HG03060 (cell line): Measurements from ENCODE around the gene SEMA5A.

ENCODE experiments used
- ATAC-seq: cut with Tn5 transposase; IDR thresholded peaks from one replicate; pipeline ENCODE4 v1.9.1; 2021; ENCODE audit warnings: low read depth, moderate number of reproducible peaks; ENCODE audit not compliant: unreplicated experiment

Gene SEMA5A

GRCh38 chr5:9483243-9483642 is 62.6 kb downstream of the SEMA5A start:
- ATAC-seq = no peak

- no peak for ATAC-seq
These were observed 63.5 kb downstream of the SEMA5A start for GRCh38 chr5:9482381-9482780.

GRCh38 chr5:9480499-9480898 is 65.4 kb downstream of the SEMA5A start:
- no peak for ATAC-seq

GRCh38 chr5:9479990-9480389 is 65.9 kb downstream of the SEMA5A start:
- no peak for ATAC-seq

- ATAC-seq = no peak
These were observed 66.5 kb downstream of the SEMA5A start for GRCh38 chr5:9479361-9479760.

GRCh38 chr5:9477537-9477936 is 68.3 kb downstream of the SEMA5A start:
- no peak for ATAC-seq

- ATAC-seq = no peak
These were observed 71.5 kb downstream of the SEMA5A start for GRCh38 chr5:9474219-9475002.

- ATAC-seq = no peak
These were observed 72.3 kb downstream of the SEMA5A start for GRCh38 chr5:9473624-9474023.

GRCh38 chr5:9470410-9470809 is 75.5 kb downstream of the SEMA5A start:
- no peak for ATAC-seq

- ATAC-seq = no peak
These were observed 77.9 kb downstream of the SEMA5A start for GRCh38 chr5:9468060-9468388.

GRCh38 chr5:9467199-9468059 is 78.4 kb downstream of the SEMA5A start:
- ATAC-seq = no peak

- ATAC-seq = no peak
These were observed 79.2 kb downstream of the SEMA5A start for GRCh38 chr5:9466697-9467096.

GRCh38 chr5:9464478-9464877 is 81.4 kb downstream of the SEMA5A start:
- no peak for ATAC-seq

GRCh38 chr5:9462109-9462508 is 83.8 kb downstream of the SEMA5A start:
- no peak for ATAC-seq

GRCh38 chr5:9460885-9461645 is 84.8 kb downstream of the SEMA5A start:
- ATAC-seq = no peak

GRCh38 chr5:9456435-9457042 is 89.3 kb downstream of the SEMA5A start:
- no peak for ATAC-seq

GRCh38 chr5:9455826-9456434 is 89.9 kb downstream of the SEMA5A start:
- ATAC-seq = no peak

- ATAC-seq = no peak
These were observed 91.4 kb downstream of the SEMA5A start for GRCh38 chr5:9454491-9454890.

- no peak for ATAC-seq
These were observed 91.8 kb downstream of the SEMA5A start for GRCh38 chr5:9454012-9454481.

- ATAC-seq = no peak
These were observed 92.3 kb downstream of the SEMA5A start for GRCh38 chr5:9453480-9454011.
